ENCODE data around the gene CAP2.

Gene CAP2

DNA sequence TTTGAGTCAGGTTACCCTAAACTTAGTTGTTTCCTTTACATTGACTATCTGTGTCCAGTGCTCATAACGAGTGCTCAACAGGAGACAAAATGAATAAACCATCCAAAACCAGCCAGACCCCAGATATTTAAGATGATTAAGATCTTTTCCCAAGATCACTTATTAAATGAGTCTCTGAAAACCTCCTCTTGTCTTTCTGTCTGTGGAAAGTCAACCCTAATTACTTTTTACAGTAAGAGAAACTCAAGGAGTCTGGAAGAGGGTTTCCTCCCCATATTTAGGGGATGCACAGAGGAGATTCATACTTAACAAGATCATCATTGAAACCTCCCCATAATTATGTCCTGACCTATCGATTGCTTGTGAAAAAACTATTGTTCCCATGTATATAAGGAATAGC, 84.0 kb downstream of the CAP2 start:
- DNase-seq = no peak

DNA sequence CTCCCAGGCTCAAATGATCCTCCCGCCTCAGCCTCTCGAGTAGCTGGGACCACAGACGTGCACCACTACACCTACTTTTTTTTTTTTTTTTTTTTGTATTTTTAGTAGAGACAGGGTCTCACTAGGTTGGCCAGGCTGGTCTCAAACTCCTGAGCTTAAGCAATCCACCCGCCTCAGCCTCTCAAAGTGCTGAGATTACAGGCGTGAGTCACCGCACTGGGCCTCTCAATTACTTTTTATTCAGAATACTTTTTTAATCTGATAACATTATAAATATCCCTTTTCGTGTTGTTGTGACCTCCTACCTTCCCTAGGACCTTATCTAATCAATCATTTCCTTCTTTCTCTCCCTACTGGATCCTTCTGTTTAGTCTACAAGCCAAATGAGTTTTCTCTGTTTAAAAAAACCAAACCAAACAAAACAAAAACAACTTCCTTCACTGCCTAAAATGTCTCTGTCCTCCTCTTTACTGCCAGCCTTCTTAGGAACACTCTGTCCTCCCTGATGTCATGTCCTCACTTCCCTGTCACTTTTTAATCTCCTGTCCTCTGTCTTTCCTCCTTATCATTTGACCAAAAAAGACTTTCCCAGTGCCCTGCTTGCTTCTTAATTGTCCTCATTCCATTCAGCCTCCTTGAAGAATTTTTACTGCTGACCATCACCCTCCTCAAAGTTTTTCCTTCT, 85.0 kb downstream of the CAP2 start:
- no peak for DNase-seq

DNA sequence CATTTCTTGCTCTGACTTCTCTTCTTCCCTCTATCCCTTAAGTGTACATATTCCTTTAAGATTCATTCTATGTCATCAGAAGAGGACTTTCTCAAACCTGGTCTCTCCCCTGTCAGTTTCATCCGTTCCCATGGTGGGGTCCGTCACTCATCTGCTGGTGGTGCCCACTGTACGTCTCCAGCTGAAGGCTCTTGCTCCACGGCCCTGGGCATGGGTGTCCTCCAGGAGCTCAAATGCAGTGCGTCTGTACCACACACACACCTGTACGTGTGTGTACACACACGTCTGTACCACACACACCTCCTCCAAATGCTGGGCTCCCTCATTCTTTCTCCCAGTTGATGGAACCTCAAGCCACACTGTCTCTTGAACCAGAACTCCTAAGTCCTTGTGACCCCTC, 85.6 kb downstream of the CAP2 start:
- DNase-seq = no peak

DNA sequence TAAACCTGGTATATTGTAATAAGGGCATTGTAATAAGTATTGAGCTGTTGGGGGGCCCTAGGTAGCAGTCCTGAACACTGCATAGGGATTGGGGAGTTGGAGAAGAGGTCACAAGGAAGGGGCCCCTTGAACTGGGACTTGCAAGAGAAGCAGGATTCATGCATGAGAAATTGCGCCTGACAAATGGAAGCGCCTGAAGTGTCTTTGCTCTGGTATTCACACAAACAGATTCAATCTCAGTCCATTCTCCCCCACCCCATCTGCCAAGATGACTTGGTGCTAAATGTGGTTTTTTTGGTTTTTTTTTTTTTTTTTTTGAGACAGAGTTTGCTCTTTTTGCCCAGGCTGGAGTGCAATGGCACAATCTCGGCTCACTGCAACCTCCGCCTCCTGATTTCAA, 87.1 kb downstream of the CAP2 start:
- DNase-seq = no peak

DNA sequence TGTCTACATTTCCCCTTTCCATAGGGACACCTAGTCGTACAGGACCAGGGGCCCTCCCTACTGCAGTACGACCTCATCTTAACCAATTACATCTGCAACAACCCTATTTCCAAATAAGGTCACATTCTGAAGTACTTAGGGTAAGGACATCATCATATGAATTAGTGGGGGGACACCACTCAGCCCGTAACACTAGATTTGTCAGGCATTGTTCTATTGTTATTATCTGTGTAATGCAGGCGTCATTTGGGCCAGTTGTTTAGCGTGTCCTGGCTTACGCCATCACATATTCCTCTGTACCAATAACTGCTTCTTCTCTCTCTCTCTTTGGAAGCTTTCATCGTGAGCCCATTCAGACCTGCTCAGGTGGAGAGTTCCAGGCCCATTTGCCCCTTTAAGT, 89.3 kb downstream of the CAP2 start:
- no peak for DNase-seq

DNA sequence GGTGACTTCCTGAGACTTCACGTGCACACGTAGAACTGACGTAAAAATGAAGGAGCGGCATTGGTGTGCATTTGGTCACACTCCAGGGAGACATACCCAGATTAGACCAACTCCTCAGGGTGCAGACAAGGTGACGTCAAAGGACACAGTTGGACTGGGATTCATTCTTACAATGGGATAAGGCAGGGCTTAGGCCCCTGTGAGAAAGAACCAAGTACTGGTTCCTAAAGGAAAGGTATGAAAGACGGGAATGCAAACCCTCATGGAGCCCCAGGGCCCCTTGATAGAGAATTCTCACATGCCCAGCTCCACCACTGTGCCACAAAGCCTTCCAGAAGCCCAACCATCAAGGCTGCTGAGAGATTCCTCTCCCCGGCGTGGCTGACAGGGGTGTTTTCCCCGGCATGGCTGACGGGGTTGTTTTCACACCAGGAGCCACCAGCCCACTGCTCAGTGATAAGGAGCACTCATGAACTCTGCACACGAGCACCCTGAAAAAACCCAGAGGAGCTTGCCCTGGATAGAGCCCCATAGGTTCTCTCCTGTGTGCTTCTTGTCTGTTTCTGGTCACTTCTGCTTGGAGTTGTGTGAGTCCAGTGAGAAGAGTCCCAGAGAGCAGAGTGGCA, 90.1 kb downstream of the CAP2 start:
- DNase-seq = no peak

DNA sequence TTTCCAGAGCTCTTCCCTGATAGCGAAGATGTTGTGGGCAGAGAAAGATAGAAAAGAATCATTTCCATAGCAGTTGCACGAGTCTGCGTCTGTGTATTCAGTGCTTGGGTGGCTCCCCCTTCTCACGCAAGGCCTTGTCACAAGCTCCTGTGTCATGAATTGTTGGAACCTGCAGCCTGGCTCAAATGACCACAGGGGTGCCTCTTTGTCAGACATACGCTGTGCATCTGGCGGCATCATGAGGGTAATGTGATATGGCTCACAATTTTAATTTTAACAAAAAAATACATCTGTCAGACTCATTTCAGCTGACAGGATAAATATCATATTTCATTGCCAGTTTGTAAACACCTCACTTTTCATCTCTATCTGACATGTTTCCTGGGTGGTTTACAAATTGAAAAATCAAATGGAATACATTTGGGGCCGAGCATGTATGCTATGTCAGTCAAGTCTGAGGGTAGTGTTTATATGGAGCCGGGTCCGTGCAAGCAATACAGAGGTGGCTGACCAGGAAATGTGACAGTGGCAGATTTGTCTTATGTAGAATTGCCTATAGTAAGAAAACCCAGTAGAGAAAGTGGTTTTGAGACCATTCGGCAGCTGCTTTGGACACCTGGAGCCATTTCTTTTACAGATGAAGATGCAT, 90.9 kb downstream of the CAP2 start:
- DNase-seq = no peak

DNA sequence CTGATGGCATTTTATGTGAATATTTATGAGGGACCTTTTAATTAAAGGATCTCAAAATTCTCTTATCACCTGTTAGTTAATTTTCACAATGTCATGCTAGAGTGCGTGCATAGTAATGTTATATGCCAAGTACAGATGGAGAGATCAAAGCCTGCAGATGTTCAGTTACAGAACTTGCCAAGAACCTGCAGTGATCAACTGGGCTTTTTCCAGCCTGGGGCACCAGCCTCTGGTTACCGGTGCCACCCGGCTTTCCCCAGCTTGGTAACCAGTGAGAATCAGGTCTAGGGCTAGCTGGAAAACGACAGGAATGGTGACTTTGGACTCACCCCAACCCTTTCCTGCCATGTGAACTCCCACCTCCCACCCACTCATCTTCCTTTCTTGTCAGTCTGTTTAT, 91.8 kb downstream of the CAP2 start:
- no peak for DNase-seq

DNA sequence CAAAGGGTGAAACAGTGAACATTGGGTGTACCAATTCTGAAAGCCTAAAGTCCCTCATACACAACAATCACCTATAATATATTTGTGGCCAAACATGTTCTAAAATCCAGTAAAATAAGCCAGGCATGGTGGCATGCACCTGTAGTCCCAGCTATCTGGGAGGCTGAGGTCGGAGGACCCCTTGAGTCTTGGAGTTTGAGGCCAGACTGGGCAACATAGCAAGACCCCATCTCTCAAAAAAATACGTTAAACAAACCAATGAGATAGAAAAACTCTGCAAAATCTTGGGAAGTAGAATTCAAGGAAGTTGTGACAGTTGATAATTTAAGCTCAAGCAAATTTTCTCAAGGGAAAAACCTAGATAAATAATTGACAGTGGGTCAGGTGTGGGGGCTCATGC, 92.6 kb downstream of the CAP2 start:
- no peak for DNase-seq

DNA sequence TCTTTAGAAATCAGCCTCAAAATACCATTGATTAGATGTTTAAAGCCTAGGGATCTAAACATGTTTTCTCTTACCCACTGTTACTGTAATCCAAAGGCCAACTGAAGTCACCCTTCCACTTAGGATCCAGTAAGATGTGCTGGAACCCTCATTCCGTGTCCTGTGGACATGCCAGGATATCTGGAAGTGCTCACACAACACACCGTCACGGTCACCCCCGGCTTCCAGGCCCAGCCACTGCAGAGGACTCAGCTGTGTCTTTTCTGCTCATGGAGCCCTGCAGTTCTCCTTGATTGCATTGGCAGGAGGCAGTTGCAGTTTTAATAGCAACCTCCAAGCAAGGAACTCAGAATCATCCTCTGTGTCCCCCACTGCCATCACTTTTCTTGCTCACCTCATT, 93.3 kb downstream of the CAP2 start:
- DNase-seq = no peak

DNA sequence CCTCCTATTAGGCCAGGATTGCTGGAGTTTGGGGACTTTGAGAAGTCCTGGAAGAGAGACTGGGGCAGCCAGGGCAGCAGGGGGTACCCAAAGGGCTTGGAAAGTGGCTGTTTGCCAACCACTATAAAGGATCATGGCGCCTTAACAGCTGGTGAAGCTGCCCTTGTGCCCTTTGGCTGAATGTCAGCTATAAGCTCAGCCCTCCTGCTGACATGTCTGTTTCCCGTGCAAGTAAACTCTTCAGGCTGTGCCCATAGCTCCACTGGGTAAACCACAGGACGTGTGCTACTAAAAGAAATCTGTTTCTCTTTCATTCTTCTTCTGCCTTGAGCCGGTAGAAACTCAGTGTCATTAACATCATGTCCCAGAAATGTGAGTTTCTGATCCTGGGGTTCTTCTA, 97.3 kb downstream of the CAP2 start:
- no peak for DNase-seq

DNA sequence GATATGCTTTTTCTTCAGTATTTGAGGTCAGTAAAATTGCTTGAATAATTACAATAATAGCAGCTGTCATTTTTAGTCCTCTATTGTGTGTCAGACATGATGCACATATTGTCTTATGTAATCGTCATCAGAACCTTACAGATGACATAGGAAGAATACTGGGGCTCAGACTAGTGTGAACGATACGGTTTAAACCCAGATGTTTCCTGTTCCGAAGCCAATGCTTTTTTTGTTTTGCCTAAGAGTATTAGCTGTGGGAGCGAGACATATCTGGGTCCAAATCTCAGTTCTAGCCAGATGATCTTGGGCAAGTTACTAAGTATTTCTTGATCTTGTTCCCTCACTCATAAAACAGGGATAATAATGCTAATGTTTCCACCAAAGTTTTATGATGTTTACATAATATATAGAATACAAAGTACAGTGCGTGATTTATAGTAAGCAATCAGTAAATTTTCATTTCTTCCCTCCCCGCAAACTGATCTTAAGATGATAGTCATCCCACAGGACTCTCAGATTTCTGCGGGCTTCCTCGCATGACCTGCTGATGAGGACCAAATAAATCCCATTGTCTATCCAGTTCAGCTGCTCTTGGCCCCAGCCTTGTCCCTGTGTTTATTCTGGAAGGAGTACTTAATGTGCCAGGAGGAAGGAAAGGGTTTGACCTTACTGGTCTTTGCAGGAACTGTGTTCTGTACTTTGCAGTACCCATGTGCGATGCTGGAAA, 98.2 kb downstream of the CAP2 start:
- no peak for DNase-seq

DNA sequence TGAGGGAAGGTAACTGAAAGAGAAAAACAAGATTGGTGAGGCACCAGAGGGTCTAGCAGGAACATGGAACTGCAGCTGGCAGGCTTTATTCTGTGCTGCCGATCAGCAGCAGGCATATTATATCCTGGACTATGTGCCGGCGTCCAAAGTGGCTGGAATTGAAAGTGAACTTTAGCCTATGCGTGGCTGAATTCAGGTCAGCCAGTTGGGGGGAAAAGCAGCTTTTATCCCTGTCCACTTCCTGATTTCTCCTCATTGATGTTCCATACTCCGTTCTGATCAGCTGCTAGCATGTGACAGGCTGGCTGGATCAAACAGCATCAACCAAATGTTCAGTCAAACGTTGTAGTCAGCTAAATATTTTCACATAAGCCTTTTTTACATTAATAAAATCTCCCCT, 99.0 kb downstream of the CAP2 start:
- no peak for DNase-seq

DNA sequence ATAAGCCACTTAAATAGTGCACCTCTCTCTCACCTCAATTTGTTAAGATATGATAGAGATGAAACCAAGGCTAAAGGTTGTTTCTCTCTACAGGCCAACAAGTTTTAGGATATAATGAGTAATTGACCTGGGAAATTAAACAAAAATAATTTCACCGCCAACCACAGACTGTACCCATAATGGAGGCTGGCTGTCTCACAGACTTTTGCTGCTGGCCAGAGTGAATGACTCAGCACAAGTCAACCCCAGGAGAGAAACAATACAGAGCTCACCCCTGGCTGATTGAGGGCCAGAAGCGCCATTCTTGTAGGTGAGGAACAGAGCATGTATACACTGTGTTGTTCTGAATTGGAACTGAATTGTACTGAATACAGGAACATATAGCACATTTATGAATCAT, 99.9 kb downstream of the CAP2 start:
- DNase-seq = no peak

DNA sequence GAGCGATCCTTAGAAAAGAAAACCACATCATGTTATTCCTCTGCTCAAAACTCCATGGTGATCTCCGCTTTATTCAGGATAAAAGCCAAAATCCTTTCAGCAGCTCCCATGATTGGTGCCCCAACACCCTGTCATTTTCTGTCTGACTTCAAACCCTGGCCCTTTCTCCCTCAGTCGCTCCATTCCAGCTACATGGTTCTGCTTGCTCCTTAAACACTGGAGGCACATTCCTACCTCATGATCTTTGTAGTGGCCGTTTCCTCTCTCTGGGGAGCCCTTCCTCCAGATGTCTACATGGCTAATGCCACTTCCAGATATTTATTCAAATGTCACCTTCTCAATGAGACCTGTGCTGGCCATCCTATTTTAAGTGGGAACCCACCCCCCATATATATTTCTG, 100.8 kb downstream of the CAP2 start:
- no peak for DNase-seq

DNA sequence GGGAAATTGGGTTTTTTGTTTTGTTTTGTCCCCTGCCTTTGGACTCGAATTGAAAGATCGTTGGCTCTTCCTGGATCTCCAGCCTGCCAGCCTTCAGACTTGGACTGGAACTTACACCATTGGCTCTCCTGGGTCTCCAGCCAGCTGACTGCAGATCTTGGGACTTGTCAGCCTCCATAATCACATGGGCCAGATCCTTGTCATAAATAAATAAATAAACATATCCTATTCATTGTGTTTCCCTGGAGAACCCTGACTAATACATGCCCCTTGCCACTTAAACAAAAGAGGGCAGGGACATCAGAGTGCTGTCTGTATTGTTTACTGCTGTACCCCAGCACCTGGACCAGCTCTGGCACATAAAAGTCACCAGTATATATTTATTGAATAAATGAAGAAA, 101.5 kb downstream of the CAP2 start:
- DNase-seq = no peak

DNA sequence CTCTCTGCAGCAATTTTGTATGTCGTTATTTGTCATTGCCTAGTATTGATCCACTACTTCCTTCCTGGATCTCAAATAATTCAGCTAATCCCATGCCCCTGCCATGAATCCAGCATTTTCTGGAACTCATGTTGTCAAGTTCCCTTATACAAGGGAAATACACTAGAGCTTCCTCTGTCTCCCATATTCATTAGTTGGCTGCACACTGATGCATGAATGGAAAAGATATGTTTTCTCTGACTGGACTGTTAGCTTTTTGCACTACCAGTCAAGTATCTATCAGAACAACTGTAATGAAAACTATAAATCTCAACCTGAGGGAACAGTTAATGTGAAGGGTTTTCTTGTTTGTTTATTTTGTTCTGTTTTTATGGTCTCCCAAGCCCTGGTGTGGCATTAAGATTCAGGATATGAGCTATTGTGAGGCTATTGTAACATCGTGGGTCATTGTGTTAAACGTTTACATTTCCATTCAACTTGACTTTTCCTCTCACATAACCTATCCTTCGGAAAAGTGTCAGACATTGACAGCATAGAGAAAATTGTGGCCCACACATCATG, 104.2 kb downstream of the CAP2 start:
- no peak for DNase-seq

DNA sequence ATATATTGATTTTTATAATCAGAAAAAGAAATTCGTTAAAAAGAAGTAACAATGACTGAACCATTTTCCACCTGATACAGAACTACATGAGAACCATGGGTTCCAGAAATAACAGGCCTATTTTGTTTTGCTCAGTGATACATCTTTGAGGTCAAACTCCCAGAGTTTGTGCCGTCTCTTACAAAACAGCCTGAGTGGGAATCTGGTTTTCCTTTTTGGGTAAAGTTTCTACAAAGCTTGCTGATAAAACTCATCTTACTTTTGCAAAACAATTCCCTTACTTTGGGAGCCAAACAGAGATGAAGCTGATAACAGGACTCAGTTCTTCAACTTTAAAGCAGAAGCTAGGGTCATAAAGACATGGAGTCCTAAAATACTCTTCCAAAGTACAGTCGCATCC, 108.0 kb downstream of the CAP2 start:
- DNase-seq = no peak

DNA sequence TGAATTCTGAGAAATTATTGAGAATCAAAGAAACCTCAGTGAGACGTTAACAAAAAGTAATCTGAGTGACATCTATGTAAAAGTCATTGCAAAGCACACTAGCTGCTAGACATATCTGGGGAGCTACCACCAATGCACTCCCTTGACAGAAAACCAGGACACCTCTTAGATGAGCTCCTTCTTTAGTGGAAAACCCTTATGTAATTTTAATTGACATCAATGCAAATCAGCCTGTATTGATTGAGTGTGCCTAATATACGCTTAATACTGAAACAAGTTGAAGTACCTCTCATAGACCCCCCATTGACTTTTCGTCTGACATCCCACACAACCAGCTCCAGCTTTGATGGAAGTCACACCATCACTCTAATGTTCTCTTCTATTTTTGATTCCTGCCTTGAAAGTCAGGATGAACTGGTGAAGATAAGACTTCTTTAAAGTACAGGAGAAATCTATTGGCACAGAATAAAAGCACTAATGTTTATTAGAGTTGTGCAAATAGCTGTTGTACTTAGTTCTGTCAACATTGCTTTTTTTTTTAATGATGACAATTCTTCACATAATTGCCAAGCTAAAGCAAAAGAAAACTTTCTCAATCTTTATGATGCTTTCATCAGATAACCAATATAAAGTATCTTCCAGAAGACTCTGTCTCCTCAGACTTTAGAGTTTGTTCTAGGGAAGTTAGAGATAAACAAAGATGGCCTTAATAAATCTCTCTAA, 108.7 kb downstream of the CAP2 start:
- DNase-seq = no peak

DNA sequence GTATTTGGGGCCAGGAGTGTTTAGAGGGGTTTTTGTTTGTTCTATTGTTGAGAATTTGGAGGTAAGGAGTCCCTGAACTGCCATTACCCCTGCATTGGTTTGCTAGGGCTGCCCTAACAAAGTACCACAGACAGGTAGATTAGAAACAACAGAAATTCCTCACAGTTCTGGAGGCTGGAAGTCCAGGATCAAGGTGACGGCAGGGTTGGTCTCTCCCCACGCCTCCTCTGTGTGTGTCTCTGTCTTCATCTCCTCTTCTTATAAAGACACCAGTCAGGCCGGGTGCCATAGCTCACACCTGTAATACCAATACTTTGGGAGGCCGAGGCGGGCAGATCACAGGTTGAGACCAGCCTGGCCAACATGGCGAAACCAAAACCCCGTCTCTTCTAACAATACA, 109.7 kb downstream of the CAP2 start:
- DNase-seq = no peak

DNA sequence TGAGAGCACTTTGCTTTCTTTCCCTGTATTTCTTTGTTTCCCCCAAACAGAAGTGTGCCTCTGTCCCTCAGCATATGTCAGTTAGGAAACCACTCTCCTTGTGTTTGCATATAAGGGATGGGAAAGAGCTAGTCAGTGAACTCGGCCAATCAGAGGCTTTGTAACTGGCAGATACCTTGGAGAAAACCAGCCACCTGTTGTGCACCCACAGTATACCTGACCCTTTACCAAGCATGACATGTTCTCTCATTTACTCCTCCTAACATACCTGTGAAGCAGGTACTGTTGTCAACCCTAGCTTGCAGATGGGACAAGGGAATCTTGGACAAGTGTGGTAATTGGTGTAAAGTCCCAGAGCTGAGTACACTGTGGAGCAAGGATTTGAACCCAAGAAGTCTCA, 110.6 kb downstream of the CAP2 start:
- DNase-seq = no peak

DNA sequence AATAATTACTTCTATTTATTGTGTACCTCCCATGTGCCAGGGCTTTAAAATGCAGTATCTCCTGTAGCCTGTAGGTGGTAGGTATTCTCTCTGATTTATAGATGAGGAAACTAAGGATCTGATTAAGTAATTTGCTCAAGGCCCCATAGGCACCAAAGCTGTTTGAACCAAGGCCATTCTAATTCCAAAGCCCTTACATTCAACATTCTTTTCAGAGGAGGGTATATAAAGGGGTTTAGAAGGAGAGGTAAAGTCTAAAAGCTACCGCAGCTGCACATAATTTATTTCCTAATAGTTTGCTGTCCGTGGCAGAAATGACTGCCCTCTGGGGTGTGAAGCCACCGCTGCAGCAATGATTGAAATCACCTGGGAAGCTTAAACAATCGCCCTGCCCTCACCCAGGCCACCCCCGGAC, 111.7 kb downstream of the CAP2 start:
- no peak for DNase-seq

DNA sequence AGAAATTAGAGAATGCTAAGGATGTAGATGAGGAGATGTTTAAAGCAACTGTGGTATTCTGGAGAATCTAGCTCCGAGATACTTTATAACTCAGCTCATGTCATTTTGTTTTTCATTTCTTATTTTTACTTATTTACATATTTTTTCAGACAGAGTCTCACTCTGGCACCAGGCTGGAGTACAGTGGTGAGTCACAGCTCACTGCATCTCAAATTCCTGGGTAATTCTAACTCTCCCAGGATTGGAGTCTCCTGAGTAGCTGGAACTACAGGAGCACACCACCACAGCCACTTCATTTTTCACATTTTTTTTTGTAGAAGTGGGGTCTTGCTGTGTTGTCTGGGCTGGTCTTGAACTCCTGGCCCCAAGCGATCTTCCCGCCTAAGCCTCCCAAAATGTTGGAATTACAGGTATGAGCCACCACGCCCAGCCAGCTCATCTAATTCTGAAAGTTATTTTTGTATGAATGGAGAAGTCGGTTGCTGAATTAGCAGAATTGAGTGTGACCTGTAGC, 112.4 kb downstream of the CAP2 start:
- DNase-seq = no peak
